Mammary epithelial cell (primary cell): ENCODE measurements around the gene NOCT.

ENCODE experiments used
- EZH2 ChIP-seq: IDR thresholded peaks from 2 replicates; pipeline ENCODE4 v1.6.1; 2012; ENCODE audit warnings: low read length, inconsistent platforms, borderline replicate concordance
- TF ChIP-seq, protein P1 (sequence below), 2 donors: IDR thresholded peaks in 1 of 2; conservative IDR thresholded peaks in 1 of 2; 2 replicates each; pipeline ENCODE4 v1.5.1; 2011 to 2012; ENCODE audit warnings: inconsistent platforms in 2 of 2, low read length in 2 of 2, mild to moderate bottlenecking in 2 of 2, control low read depth in 1 of 2, low read depth in 1 of 2; ENCODE audit not compliant: insufficient read depth in 1 of 2; ENCODE audit errors: extremely low read depth in 1 of 2

GRCh38 chr4:139024686-139025085 is 9.1 kb downstream of the NOCT start:
- TF ChIP-seq, protein P1, sequence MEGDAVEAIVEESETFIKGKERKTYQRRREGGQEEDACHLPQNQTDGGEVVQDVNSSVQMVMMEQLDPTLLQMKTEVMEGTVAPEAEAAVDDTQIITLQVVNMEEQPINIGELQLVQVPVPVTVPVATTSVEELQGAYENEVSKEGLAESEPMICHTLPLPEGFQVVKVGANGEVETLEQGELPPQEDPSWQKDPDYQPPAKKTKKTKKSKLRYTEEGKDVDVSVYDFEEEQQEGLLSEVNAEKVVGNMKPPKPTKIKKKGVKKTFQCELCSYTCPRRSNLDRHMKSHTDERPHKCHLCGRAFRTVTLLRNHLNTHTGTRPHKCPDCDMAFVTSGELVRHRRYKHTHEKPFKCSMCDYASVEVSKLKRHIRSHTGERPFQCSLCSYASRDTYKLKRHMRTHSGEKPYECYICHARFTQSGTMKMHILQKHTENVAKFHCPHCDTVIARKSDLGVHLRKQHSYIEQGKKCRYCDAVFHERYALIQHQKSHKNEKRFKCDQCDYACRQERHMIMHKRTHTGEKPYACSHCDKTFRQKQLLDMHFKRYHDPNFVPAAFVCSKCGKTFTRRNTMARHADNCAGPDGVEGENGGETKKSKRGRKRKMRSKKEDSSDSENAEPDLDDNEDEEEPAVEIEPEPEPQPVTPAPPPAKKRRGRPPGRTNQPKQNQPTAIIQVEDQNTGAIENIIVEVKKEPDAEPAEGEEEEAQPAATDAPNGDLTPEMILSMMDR (conservative IDR thresholded peaks at IDR 0.05 in 1 of 2, IDR thresholded peaks at IDR 0.05 in 1 of 2; ENCODE audit: extremely low read depth in 1 of 2, insufficient read depth in 1 of 2, low read depth in 1 of 2, low read length in 2 of 2), result no peak
- no peak for TF ChIP-seq EZH2
